ENCODE data around the gene ATRIP. TPM values are rescaled to one million over a fixed set of nuclear protein-coding genes. Genes with fewer than 3 reads are reported as not detected.

Gene ATRIP
- total and polyA plus RNA-seq, 10 of the 15 experiments (the other 5 are each of a cell fraction or from before 2014, with no cell fraction given) = 1.4 to 16.0 (median 10.1) TPM

DNA sequence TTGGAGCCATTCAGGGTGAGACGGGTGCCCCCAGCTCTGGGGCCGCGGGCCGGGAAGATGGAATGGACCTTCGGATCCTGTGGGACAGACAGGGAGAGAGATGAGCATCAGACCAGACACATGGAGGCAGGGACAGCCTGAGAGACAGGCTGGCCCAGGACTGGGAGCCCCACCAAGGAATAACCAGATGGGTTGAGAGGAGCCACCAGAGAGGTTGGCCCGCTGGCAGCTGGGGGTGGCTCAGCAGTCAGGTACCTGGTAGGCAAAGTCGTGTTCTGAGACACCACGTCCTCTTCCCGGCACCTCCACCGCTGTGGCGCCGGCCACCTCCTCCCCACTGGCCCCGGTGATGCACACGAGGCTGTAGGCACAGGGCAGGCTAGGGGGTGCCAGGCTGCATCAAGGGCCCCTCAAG is 30.4 kb upstream of the ATRIP start:
- CTCF ChIA-PET = interaction anchor here (1.2 to 22.0 kb wide), 2 partner anchors 9 to 20 kb away, joined by 3 to 757 read pairs; partner anchors contain the start of genes CCDC51 and TMA7
- no peaks in the 10 kb centered on the region for H3K36me3 ChIP-seq (ENCODE audit: control insufficient read depth in 2 of 2, insufficient read depth in 2 of 2, low read length in 1 of 2)
- TF ChIP-seq BHLHE40 (IDR thresholded peaks at IDR 0.05; ENCODE audit: borderline replicate concordance in 1 of 2, low read depth in 2 of 2, low read length in 1 of 2) = no peak
- no peak for TF ChIP-seq NBN (IDR thresholded peaks at IDR 0.05)
- no peak for TF ChIP-seq RBBP5 (conservative IDR thresholded peaks at IDR 0.05)
- TF ChIP-seq, protein P1, sequence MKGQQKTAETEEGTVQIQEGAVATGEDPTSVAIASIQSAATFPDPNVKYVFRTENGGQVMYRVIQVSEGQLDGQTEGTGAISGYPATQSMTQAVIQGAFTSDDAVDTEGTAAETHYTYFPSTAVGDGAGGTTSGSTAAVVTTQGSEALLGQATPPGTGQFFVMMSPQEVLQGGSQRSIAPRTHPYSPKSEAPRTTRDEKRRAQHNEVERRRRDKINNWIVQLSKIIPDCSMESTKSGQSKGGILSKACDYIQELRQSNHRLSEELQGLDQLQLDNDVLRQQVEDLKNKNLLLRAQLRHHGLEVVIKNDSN (IDR thresholded peaks at IDR 0.05; ENCODE audit: borderline replicate concordance, extremely low read length, insufficient read depth, low read depth, low read length) = no peak
- TF ChIP-seq MTA2 (IDR thresholded peaks at IDR 0.05; ENCODE audit: low read depth) = no peak
- TF ChIP-seq, protein P2, sequence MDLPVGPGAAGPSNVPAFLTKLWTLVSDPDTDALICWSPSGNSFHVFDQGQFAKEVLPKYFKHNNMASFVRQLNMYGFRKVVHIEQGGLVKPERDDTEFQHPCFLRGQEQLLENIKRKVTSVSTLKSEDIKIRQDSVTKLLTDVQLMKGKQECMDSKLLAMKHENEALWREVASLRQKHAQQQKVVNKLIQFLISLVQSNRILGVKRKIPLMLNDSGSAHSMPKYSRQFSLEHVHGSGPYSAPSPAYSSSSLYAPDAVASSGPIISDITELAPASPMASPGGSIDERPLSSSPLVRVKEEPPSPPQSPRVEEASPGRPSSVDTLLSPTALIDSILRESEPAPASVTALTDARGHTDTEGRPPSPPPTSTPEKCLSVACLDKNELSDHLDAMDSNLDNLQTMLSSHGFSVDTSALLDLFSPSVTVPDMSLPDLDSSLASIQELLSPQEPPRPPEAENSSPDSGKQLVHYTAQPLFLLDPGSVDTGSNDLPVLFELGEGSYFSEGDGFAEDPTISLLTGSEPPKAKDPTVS (IDR thresholded peaks at IDR 0.05; ENCODE audit: low read depth, low read length) = no peak
- TF ChIP-seq TCF12 (IDR thresholded peaks at IDR 0.05; ENCODE audit: low read depth, low read length) = no peak
- TF ChIP-seq SREBF1 (IDR thresholded peaks at IDR 0.05; ENCODE audit: low read length) = no peak
- TF ChIP-seq, protein P3, sequence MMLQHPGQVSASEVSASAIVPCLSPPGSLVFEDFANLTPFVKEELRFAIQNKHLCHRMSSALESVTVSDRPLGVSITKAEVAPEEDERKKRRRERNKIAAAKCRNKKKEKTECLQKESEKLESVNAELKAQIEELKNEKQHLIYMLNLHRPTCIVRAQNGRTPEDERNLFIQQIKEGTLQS (IDR thresholded peaks at IDR 0.05; ENCODE audit: borderline replicate concordance, extremely low read depth, low read depth, low read length) = no peak
- no peak for TF ChIP-seq HCFC1 (IDR thresholded peaks at IDR 0.05; ENCODE audit: low read length)
- TF ChIP-seq PML (IDR thresholded peaks at IDR 0.05; ENCODE audit: low read length) = no peak
- TF ChIP-seq RAD51 (IDR thresholded peaks at IDR 0.05) = no peak
- TF ChIP-seq, protein P4, sequence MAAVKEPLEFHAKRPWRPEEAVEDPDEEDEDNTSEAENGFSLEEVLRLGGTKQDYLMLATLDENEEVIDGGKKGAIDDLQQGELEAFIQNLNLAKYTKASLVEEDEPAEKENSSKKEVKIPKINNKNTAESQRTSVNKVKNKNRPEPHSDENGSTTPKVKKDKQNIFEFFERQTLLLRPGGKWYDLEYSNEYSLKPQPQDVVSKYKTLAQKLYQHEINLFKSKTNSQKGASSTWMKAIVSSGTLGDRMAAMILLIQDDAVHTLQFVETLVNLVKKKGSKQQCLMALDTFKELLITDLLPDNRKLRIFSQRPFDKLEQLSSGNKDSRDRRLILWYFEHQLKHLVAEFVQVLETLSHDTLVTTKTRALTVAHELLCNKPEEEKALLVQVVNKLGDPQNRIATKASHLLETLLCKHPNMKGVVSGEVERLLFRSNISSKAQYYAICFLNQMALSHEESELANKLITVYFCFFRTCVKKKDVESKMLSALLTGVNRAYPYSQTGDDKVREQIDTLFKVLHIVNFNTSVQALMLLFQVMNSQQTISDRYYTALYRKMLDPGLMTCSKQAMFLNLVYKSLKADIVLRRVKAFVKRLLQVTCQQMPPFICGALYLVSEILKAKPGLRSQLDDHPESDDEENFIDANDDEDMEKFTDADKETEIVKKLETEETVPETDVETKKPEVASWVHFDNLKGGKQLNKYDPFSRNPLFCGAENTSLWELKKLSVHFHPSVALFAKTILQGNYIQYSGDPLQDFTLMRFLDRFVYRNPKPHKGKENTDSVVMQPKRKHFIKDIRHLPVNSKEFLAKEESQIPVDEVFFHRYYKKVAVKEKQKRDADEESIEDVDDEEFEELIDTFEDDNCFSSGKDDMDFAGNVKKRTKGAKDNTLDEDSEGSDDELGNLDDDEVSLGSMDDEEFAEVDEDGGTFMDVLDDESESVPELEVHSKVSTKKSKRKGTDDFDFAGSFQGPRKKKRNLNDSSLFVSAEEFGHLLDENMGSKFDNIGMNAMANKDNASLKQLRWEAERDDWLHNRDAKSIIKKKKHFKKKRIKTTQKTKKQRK (IDR thresholded peaks at IDR 0.05; ENCODE audit: low read depth, low read length) = no peak
- TF ChIP-seq CHD1 (IDR thresholded peaks at IDR 0.05; ENCODE audit: low read depth, low read length) = no peak
- TF ChIP-seq NR2F1 (conservative IDR thresholded peaks at IDR 0.05) = no peak
- TF ChIP-seq TAF1 (IDR thresholded peaks at IDR 0.05; ENCODE audit: borderline replicate concordance, low read depth, low read length) = no peak
- H3K4me2 ChIP-seq (ENCODE audit: control insufficient read depth, insufficient read depth) = no peak overlapping the region
- no peak for FAIRE-seq
- intact Hi-C loops (cut with micrococcal nuclease; ENCODE audit: unreplicated experiment) = no loop called here
- no peaks in the 10 kb centered on the region for H3K79me2 ChIP-seq (ENCODE audit: control insufficient read depth, insufficient read depth, low read length)
- H3K27me3 ChIP-seq (replicated peaks in 1 of 2; ENCODE audit: control insufficient read depth in 2 of 2, insufficient read depth in 2 of 2, low read length in 1 of 2) = no peaks in the 10 kb centered on the region
- in situ Hi-C loops (cut with MboI) = no loop called here
- BruUV-seq (replicated peaks) = no TSS peak
- H3K4me3 ChIP-seq = no peak overlapping the region
- SMC1A ChIA-PET (ENCODE audit: uncharacterized antibody, unreplicated experiment) = interaction anchor here (2.0 kb wide), 1 partner anchor 15 kb away, joined by 7 read pairs; no protein-coding TSS in a partner anchor
- no peak for ATAC-seq
- 55% methylated on average over 14 of the region's 14 CpGs for WGBS (ENCODE audit: insufficient coverage, insufficient replicate concordance, low lambda C conversion rate, missing lambda C conversion rate)
- DNase-seq (ENCODE audit: low read depth, low spot score) = no peak
- RAD21 ChIA-PET (ENCODE audit: unreplicated experiment) = interaction anchor here (3.8 kb wide), 1 partner anchor 20 kb away, joined by 15 read pairs; no protein-coding TSS in a partner anchor
- no peaks in the 10 kb centered on the region for H4K20me1 ChIP-seq (ENCODE audit: control insufficient read depth, insufficient read depth)
- H2AFZ ChIP-seq (ENCODE audit: control insufficient read depth, low read depth, low read length) = no peak overlapping the region
- POLR2A ChIA-PET = interaction anchor here (0.6 kb wide), 1 partner anchor 289 kb away, joined by 3 read pairs; no protein-coding TSS in a partner anchor
- H3K9me3 ChIP-seq (replicated peaks; ENCODE audit: control insufficient read depth, insufficient read depth, low read length) = no peaks in the 10 kb centered on the region
- H3K4me1 ChIP-seq (ENCODE audit: control insufficient read depth, insufficient read depth, low read length) = no peaks in the 10 kb centered on the region
- no peak overlapping the region for H3K9ac ChIP-seq (ENCODE audit: control insufficient read depth, insufficient read depth, low read length)
- H3K27ac ChIP-seq (ENCODE audit: control insufficient read depth, insufficient read depth) = no peak overlapping the region

Data from GM12878 (cell line).